ENCODE data around the gene TUBB1. TPM values are rescaled to one million over a fixed set of nuclear protein-coding genes. Genes with fewer than 3 reads are reported as not detected.

The TUBB1 gene
- total RNA-seq (2022; extraction: Qiagen RNA extraction): 0.02 to 0.06 TPM (median 0.02 TPM) in 3 of 5 replicates, not detected in the others

GRCh38 chr20:59019217-59019616 is at the start of gene TUBB1:
TUBB1 (plus strand) TSS chr20:59019429; CDS start chr20:59019523, 94 bp downstream.

DNA sequence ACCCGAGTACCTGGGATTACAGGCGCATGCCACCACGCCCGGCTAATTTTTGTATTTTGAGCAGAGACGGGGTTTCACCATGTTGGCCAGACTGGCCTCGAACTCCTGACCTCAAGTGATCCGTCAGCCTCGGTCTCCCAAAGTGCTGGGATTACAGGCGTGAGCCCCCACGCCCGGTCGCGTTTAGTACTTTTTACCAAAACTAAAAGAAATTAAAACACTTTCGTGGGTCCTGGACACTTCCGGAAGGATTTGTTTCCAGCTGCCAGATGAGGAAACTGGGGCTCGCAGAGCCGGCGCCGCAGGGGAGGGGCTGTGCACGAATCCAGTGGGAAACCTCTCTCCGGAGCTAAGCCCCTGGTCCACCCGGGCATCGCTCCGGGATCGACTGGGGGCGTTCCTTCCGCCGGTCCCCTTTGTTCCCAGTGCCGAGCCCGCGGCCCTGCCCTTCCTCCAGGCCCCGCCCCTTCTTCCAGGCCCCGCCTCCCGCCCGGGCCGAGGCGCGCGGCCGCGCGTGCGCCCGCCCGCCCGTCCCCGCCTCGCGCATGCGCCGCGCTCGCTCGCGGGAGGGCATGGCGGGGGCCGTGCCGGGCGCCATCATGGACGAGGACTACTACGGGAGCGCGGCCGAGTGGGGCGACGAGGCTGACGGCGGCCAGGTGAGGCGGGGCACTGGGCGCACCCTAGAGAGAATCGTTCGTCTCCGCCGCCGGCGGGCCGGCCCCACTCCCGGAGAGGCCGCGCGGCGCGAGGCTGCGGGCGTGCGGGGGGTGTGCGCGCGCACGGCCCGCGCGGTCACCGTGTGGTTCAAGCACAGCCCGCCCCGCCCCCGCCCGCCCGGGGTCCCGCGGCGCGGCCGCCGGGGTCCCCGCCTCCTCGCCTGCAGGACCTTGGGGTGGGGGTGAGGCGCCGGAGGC is 38.3 kb upstream of the TUBB1 start, which contains the start of gene NELFCD:
NELFCD (plus strand) TSS at position 546 of the 917 bp plus-strand sequence; CDS start at position 600, 54 bp downstream.

DNA sequence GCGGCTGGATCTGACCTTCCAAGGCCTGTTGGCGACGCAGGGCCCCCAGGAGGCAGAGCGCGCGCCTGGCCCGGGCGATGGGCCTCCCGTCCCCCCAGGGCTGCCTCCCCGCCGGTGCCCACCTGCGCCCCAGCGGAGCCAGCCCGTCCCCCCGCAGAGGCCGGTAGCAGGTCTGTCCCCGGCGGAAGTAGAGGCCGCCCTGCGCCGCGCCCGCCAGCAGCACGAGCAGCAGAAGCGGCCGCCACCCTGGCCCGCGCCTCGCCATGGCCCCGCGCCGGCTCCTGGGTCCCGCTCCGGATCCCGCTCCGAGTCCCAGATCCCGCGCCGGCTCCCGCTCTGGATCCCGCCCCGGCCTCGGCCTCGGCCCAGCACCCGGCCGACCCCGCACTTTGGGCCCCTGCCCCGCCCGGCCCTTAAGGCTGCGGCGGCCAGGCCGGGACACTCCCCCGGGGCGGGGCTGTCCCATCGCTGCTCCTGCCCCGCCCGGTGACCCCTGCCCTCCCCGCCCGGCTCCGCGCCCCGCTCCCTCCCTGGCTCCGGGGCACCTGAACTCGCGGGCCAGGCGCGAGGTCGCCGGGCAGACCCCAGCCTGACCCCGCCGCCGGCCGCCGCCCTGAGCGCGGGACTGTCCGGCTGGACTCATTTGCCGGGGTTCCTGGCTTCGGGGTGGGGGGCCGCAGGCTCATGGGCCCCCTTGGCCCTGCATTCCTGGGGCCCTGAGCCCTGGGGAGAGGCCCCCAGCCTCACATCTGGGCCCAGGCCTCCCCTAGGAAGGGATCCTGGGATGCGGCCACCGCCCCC is 12.2 kb upstream of the TUBB1 start, which contains the start of gene CTSZ:
CTSZ (minus strand) TSS at position 391 of the 801 bp plus-strand sequence; CDS start at position 265, 126 bp downstream.

GRCh38 chr20:59032023-59032712 is 12.9 kb downstream of the TUBB1 start, which contains the start of gene ATP5F1E:
ATP5F1E (minus strand) TSS chr20:59032335; CDS start chr20:59032251, 84 bp downstream.

DNA sequence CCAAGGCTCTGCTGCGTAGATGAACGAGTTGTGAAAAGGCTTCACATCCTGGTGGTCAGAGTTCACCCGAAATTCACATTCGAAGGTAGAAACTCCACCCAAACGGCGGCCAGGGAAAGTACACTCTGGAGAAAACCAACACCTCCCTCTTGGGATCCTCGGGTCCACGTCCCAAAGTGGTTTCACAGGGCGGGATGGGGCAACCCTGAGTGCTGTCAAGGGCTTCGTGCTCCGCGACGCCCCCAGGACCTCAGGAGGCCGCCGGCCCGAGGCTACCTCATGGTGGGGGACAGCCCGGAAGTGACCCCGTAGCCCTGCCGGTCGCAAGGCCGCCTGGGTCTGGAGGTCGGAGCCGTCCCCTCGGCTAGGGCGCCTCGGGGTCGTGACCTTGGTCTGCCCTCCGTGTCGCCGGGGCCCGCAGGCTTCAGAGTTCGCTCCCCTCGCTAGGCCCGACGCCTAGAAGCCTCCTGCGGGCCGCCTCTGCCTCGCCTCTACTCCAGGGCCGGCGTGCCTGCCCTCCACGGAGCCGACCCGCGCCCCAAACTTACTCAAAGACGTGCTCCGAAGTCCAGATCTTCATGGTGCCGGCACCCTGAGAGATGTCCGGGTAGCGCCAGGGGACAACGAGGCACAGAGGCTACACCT is 23.0 kb downstream of the TUBB1 start, which contains the start of gene PRELID3B:
PRELID3B (minus strand) TSS at position 636 of the 645 bp plus-strand sequence; CDS start at position 580, 56 bp downstream.

Other genes with a start within 250 kb of the TUBB1 start
- gene GNAS-AS1, start 168.5 kb upstream of the TUBB1 start, total RNA-seq (2022; extraction: Qiagen RNA extraction): not detected in 5 replicates
- 680 to 764 TPM (median 724 TPM) in 5 replicates for gene GNAS, start 166.7 kb upstream of the TUBB1 start, total RNA-seq (2022; extraction: Qiagen RNA extraction)
- 42.9 to 47.5 TPM (median 45.0 TPM) in 5 replicates for gene NELFCD, start 38.2 kb upstream of the TUBB1 start, total RNA-seq (2022; extraction: Qiagen RNA extraction)
- gene CTSZ, start 12.2 kb upstream of the TUBB1 start, total RNA-seq (2022; extraction: Qiagen RNA extraction): 145 to 191 TPM (median 186 TPM) in 5 replicates
- 90.9 to 122 TPM (median 93.8 TPM) in 5 replicates for gene ATP5F1E, start 12.9 kb downstream of the TUBB1 start, total RNA-seq (2022; extraction: Qiagen RNA extraction)
- gene PRELID3B, start 23.4 kb downstream of the TUBB1 start, total RNA-seq (2022; extraction: Qiagen RNA extraction): 53.9 to 68.9 TPM (median 57.3 TPM) in 5 replicates
- not detected in 5 replicates for gene ZNF831, start 144.4 kb downstream of the TUBB1 start, total RNA-seq (2022; extraction: Qiagen RNA extraction)

All from A549 treated with CORT108297 at 1 μM for 4 hours (cell line).